CD1c-positive myeloid dendritic cell (primary cell): ENCODE data around the gene IFNW1.

Experiments
- DNase-seq: peaks from one replicate; pipeline ENCODE4 v3.0.0-alpha.2; 2016; ENCODE audit errors: extremely low spot score

Gene IFNW1

GRCh38 chr9:21110708-21111576 lies 30.7 kb downstream of the IFNW1 start:
- DNase-seq, result peak; percentile 83

GRCh38 chr9:21104787-21105186 lies 36.8 kb downstream of the IFNW1 start:
- peak; percentile 58 for DNase-seq

GRCh38 chr9:21102305-21102704 lies 39.3 kb downstream of the IFNW1 start:
- DNase-seq, result no peak

GRCh38 chr9:21097817-21098216 lies 43.8 kb downstream of the IFNW1 start:
- DNase-seq, result peak; percentile 56

- DNase-seq, result no peak
Measured at GRCh38 chr9:21096901-21097255, 44.8 kb downstream of the IFNW1 start.

GRCh38 chr9:21096172-21096900 lies 45.3 kb downstream of the IFNW1 start:
- peak; percentile 42 for DNase-seq

GRCh38 chr9:21095561-21095960 lies 46.1 kb downstream of the IFNW1 start:
- DNase-seq, result no peak
